HepG2 (cell line): ENCODE results near the gene FAAP100. TPM values are rescaled to one million over a fixed set of nuclear protein-coding genes. Genes with fewer than 3 reads are reported as not detected.

Source experiments
- ARNTL ChIP-seq: sonication (generic); formaldehyde crosslinking; IDR thresholded peaks from 2 replicates; pipeline ENCODE4 v1.4.0; 2020; ENCODE audit warnings: mild to moderate bottlenecking, missing genetic modification reagents
- CREB1 ChIP-seq, 2 experiments: fragments of 450-650 bp in 1 of 2; IDR thresholded peaks; 2 replicates each; pipeline ENCODE4 v1.6.1; 2016 to 2017; ENCODE audit warnings: control low read depth in 1 of 2, mild to moderate bottlenecking in 1 of 2, missing compliant biosample characterization in 1 of 2, missing genetic modification characterization in 1 of 2
- SKI ChIP-seq: fragments of 450-650 bp; IDR thresholded peaks from one replicate; pipeline ENCODE4 v1.6.1; 2018; ENCODE audit warnings: mild to moderate bottlenecking; ENCODE audit not compliant: partially characterized antibody
- ZBTB4 ChIP-seq: sonication (generic); formaldehyde crosslinking; IDR thresholded peaks from 2 replicates; pipeline ENCODE4 v1.4.0; 2020; ENCODE audit warnings: missing genetic modification reagents, mild to moderate bottlenecking, borderline replicate concordance
- ZNF296 ChIP-seq: sonication (generic); formaldehyde crosslinking; conservative IDR thresholded peaks from 2 replicates; pipeline ENCODE4 v1.5.0; 2020; ENCODE audit warnings: mild to moderate bottlenecking, missing genetic modification reagents
- polyA plus RNA-seq, 8 experiments: library from polyadenylated mRNA; depleted of rRNA in 3 of 8; stranded (reverse) in 7 of 8; unstranded in 1 of 8; fragments of >200 nt; fragmentation: Illumina TruSeq in 4 of 8; extraction: Trizol in 4 of 8; gene quantifications; 2 replicates each; pipeline versions ENCODE4 v1.2.1 to v1.2.3, GENCODE V29; 2011 to 2016; ENCODE audit warnings: low read depth in 4 of 8, missing spikeins in 1 of 8, mixed read lengths in 1 of 8; ENCODE audit not compliant: insufficient read depth in 1 of 8
- total RNA-seq, 5 experiments: library from RNA; depleted of rRNA; stranded (reverse); fragments of >200 nt; fragmentation: Illumina TruSeq; extraction: Trizol; gene quantifications; 2 replicates each; pipeline ENCODE4 v1.2.3, GENCODE V29; 2016; ENCODE audit warnings: low read depth in 1 of 5
- TF ChIP-seq, protein P1 (sequence below), 2 experiments: fragments of 450-650 bp in 1 of 2; sonication (generic) in 1 of 2; formaldehyde crosslinking in 1 of 2; IDR thresholded peaks; 2 replicates each; pipeline versions ENCODE4 v1.6.1 to v1.8.0; 2016 to 2022; ENCODE audit warnings: antibody characterized with exemption in 1 of 2, mild to moderate bottlenecking in 1 of 2, missing genetic modification reagents in 1 of 2
- TF ChIP-seq, protein P2 (sequence below): sonication (generic); formaldehyde crosslinking; IDR thresholded peaks from one replicate; pipeline ENCODE4 v1.5.1; 2020; ENCODE audit warnings: mild to moderate bottlenecking, missing genetic modification reagents; ENCODE audit errors: not compliant biosample characterization

FAAP100 gene
- total and polyA plus RNA-seq, 2 of the 13 experiments (the other 11 are each of a cell fraction or from before 2014, with no cell fraction given), result 7.6 to 20.8 TPM

- TF ChIP-seq ZBTB4 (CRISPR knock-in tag) (0 out of 2 replicates have a peak, but pooled peaks have one; percentile 52), ARNTL (CRISPR knock-in tag) (no peak), SKI (no peak), ZNF296 (no peak), CREB1 (IDR thresholded peaks at IDR 0.05) (no peak), CREB1 (CRISPR knock-in tag; IDR thresholded peaks at IDR 0.05) (no peak)
- TF ChIP-seq, protein P1, sequence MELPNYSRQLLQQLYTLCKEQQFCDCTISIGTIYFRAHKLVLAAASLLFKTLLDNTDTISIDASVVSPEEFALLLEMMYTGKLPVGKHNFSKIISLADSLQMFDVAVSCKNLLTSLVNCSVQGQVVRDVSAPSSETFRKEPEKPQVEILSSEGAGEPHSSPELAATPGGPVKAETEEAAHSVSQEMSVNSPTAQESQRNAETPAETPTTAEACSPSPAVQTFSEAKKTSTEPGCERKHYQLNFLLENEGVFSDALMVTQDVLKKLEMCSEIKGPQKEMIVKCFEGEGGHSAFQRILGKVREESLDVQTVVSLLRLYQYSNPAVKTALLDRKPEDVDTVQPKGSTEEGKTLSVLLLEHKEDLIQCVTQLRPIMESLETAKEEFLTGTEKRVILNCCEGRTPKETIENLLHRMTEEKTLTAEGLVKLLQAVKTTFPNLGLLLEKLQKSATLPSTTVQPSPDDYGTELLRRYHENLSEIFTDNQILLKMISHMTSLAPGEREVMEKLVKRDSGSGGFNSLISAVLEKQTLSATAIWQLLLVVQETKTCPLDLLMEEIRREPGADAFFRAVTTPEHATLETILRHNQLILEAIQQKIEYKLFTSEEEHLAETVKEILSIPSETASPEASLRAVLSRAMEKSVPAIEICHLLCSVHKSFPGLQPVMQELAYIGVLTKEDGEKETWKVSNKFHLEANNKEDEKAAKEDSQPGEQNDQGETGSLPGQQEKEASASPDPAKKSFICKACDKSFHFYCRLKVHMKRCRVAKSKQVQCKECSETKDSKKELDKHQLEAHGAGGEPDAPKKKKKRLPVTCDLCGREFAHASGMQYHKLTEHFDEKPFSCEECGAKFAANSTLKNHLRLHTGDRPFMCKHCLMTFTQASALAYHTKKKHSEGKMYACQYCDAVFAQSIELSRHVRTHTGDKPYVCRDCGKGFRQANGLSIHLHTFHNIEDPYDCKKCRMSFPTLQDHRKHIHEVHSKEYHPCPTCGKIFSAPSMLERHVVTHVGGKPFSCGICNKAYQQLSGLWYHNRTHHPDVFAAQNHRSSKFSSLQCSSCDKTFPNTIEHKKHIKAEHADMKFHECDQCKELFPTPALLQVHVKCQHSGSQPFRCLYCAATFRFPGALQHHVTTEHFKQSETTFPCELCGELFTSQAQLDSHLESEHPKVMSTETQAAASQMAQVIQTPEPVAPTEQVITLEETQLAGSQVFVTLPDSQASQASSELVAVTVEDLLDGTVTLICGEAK (IDR thresholded peaks at IDR 0.05), result no peak
- TF ChIP-seq, protein P1 (CRISPR knock-in tag; IDR thresholded peaks at IDR 0.05), result no peak
- TF ChIP-seq, protein P2, sequence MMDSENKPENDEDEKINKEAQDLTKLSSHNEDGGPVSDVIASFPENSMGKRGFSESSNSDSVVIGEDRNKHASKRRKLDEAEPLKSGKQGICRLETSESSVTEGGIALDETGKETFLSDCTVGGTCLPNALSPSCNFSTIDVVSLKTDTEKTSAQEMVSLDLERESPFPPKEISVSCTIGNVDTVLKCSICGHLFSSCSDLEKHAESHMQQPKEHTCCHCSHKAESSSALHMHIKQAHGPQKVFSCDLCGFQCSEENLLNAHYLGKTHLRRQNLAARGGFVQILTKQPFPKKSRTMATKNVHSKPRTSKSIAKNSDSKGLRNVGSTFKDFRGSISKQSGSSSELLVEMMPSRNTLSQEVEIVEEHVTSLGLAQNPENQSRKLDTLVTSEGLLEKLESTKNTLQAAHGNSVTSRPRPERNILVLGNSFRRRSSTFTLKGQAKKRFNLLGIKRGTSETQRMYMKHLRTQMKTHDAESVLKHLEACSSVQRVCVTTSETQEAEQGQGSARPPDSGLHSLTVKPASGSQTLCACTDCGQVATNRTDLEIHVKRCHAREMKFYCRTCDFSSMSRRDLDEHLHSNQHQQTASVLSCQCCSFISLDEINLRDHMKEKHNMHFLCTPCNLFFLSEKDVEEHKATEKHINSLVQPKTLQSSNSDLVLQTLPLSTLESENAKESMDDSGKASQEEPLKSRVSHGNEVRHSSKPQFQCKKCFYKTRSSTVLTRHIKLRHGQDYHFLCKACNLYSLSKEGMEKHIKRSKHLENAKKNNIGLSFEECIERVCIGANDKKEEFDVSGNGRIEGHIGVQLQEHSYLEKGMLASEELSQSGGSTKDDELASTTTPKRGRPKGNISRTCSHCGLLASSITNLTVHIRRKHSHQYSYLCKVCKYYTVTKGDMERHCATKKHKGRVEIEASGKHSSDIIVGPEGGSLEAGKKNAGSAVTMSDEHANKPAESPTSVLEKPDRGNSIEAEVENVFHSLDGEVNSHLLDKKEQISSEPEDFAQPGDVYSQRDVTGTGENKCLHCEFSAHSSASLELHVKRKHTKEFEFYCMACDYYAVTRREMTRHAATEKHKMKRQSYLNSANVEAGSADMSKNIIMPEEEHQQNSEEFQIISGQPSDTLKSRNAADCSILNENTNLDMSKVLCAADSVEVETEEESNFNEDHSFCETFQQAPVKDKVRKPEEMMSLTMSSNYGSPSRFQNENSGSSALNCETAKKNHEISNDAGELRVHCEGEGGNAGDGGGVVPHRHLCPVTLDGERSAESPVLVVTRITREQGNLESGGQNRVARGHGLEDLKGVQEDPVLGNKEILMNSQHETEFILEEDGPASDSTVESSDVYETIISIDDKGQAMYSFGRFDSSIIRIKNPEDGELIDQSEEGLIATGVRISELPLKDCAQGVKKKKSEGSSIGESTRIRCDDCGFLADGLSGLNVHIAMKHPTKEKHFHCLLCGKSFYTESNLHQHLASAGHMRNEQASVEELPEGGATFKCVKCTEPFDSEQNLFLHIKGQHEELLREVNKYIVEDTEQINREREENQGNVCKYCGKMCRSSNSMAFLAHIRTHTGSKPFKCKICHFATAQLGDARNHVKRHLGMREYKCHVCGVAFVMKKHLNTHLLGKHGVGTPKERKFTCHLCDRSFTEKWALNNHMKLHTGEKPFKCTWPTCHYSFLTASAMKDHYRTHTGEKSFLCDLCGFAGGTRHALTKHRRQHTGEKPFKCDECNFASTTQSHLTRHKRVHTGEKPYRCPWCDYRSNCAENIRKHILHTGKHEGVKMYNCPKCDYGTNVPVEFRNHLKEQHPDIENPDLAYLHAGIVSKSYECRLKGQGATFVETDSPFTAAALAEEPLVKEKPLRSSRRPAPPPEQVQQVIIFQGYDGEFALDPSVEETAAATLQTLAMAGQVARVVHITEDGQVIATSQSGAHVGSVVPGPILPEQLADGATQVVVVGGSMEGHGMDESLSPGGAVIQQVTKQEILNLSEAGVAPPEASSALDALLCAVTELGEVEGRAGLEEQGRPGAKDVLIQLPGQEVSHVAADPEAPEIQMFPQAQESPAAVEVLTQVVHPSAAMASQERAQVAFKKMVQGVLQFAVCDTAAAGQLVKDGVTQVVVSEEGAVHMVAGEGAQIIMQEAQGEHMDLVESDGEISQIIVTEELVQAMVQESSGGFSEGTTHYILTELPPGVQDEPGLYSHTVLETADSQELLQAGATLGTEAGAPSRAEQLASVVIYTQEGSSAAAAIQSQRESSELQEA (CRISPR knock-in tag), result no peak
Observed at GRCh38 chr17:81537343-81537855, 14.8 kb downstream of the FAAP100 start (continued).
